Endodermal cell (in vitro differentiated cells): Measurements from ENCODE around the gene CORIN. TPM values are rescaled to one million over a fixed set of nuclear protein-coding genes. Genes with fewer than 3 reads are reported as not detected.

Experiments used
- DNase-seq: peaks from one replicate; pipeline ENCODE4 v3.0.0-alpha.2; 2017
- H3K27ac ChIP-seq: 2 replicates; pipeline ENCODE4 v1.5.1; 2013; ENCODE audit warnings: mild to moderate bottlenecking, low read depth, low read length, moderate library complexity
- H3K27me3 ChIP-seq: 2 replicates; pipeline ENCODE4 v1.6.1; 2013; ENCODE audit warnings: mild to moderate bottlenecking, low read length, moderate library complexity; ENCODE audit not compliant: insufficient read depth, control insufficient read depth, poor library complexity, severe bottlenecking
- H3K36me3 ChIP-seq: 2 replicates; pipeline ENCODE4 v1.7.0; 2013; ENCODE audit warnings: mild to moderate bottlenecking, low read length, moderate library complexity; ENCODE audit not compliant: control insufficient read depth, insufficient read depth
- H3K4me1 ChIP-seq: one replicate; pipeline ENCODE4 v1.7.0; 2013; ENCODE audit warnings: low read length; ENCODE audit not compliant: control insufficient read depth, insufficient read depth
- H3K4me3 ChIP-seq: 2 replicates; pipeline ENCODE4 v1.5.1; 2013; ENCODE audit warnings: mild to moderate bottlenecking, low read length, moderate library complexity
- H3K9ac ChIP-seq: 2 replicates; pipeline ENCODE4 v1.6.1; 2013; ENCODE audit warnings: mild to moderate bottlenecking, low read length, moderate library complexity; ENCODE audit not compliant: poor library complexity, severe bottlenecking; ENCODE audit errors: extremely low read depth
- H3K9me3 ChIP-seq: 2 replicates; pipeline ENCODE4 v1.6.1; 2013; ENCODE audit warnings: mild to moderate bottlenecking, low read length, moderate library complexity; ENCODE audit not compliant: control insufficient read depth
- H3K27ac Mint-ChIP-seq: 2 replicates; pipeline ENCODE4 v1.8.0; 2020; ENCODE audit warnings: mixed read lengths
- H3K27me3 Mint-ChIP-seq: 2 replicates; pipeline ENCODE4 v1.8.0; 2021; ENCODE audit warnings: mild to moderate bottlenecking, mixed read lengths; ENCODE audit not compliant: insufficient read depth
- H3K36me3 Mint-ChIP-seq: 2 replicates; pipeline ENCODE4 v1.8.0; 2020; ENCODE audit warnings: low read depth, mixed read lengths
- H3K4me1 Mint-ChIP-seq: 2 replicates; pipeline ENCODE4 v1.8.0; 2020; ENCODE audit warnings: mixed read lengths
- H3K4me3 Mint-ChIP-seq: 2 replicates; pipeline ENCODE4 v1.8.0; 2020; ENCODE audit warnings: mild to moderate bottlenecking, moderate library complexity, mixed read lengths
- H3K9me3 Mint-ChIP-seq: 2 replicates; pipeline ENCODE4 v1.8.0; 2020; ENCODE audit warnings: mild to moderate bottlenecking, mixed read lengths
- CTCF ChIP-seq: fragments of 200-600 bp; sonication (generic); conservative IDR thresholded peaks from 2 replicates; pipeline ENCODE4 v1.5.0; 2021; ENCODE audit warnings: antibody characterized with exemption, mild to moderate bottlenecking
- WGBS, 2 experiments: methylation state at CpG; one replicate each; pipeline versions ENCODE4 v1.1.5 to v1.1.7; 2013; ENCODE audit warnings: missing lambda C conversion rate in 2 of 2, mixed read lengths in 1 of 2; ENCODE audit not compliant: insufficient coverage in 1 of 2, insufficient read length in 1 of 2; 5-methylcytosine and 5-hydroxymethylcytosine counted together
- total RNA-seq, 2 donors: library from RNA; stranded (reverse); fragmentation: NEBNext Ultra II Directional in 1 of 2; extraction: Animal tissue kit (Norgen Biotek cat#: 25700) in 1 of 2; gene quantifications; 2 replicates in 1 of 2; 3 replicates in 1 of 2; pipeline ENCODE4 v1.2.1, GENCODE V29; 2021

CORIN gene
- total RNA-seq, 2 donors from 2014 or later: 0.53 TPM; not detected in 1

DNA sequence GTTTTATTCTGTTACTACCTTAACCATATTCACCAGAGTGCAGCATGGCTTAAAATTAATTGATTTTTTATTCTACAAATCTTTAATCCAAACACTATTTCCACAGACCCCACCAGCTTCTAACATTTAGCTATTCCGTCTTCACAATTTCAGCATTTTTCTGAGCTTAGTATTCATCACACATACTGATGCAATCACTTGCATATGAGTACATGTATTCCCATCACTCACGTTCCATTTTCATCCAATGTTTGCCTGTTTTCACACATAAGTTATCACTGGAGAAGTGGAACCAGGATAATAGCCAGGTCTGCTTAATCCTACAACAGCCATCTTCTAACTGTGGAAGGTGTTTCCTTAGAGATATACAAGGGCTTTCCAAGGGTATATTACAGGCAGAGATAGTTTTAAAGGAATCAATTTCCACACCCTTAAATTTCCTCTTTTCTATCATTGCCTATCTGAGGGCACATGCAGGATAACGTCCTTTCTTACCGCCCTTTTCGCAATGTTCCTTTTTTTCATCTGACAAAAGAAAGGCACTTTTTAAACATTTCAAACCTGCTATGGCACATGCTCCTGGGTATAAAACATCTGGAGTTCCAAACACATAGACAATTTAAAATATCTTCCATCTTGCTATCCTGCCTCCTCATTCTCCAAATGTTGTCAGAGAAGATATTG lies 115.8 kb downstream of the CORIN start:
- H3K27me3 Mint-ChIP-seq: no peaks in the 10 kb centered on the region
- Histone ChIP-seq H3K36me3 (no peaks in the 10 kb centered on the region), H3K27me3 (no peaks in the 10 kb centered on the region), H3K9me3 (no peaks in the 10 kb centered on the region), H3K4me1 (no peaks in the 10 kb centered on the region), H3K9ac (no peak overlapping the region), H3K27ac (no peak overlapping the region), H3K4me3 (no peak overlapping the region)
- peaks cover 21% of the 10 kb centered on the region for H3K4me1 Mint-ChIP-seq
- no peaks in the 10 kb centered on the region for H3K9me3 Mint-ChIP-seq
- TF ChIP-seq CTCF: no peak
- no peak overlapping the region for H3K4me3 Mint-ChIP-seq
- WGBS, 2 experiments: 90 to 94% methylated on average over 5 of the region's 5 CpGs
- no peak for DNase-seq
- H3K36me3 Mint-ChIP-seq: no peaks in the 10 kb centered on the region
- no peak overlapping the region for H3K27ac Mint-ChIP-seq

DNA sequence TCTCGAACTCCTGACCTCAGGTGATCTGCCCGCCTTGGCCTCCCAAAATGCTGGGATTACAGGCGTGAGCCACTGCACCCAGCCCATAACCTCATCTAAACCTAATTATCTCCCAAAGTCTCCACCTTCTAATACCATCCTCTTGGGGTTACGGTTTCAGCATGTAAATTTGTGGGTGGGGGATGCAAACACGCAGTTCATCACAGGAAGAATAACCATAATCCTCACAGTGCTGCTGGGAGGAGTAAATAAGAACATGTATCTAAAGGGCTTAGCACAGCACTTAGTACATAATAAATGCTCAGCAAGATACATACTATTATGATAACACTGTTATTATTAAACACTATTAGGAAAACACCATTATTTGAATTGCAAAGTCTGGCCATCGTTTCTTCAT lies 116.4 kb downstream of the CORIN start:
- no peaks in the 10 kb centered on the region for H3K9me3 Mint-ChIP-seq
- H3K27me3 Mint-ChIP-seq: no peaks in the 10 kb centered on the region
- no peak overlapping the region for H3K4me3 ChIP-seq
- H3K36me3 ChIP-seq: no peaks in the 10 kb centered on the region
- DNase-seq: no peak
- no peak overlapping the region for H3K27ac Mint-ChIP-seq
- H3K9me3 ChIP-seq: no peaks in the 10 kb centered on the region
- H3K36me3 Mint-ChIP-seq: no peaks in the 10 kb centered on the region
- H3K27me3 ChIP-seq: no peaks in the 10 kb centered on the region
- H3K4me1 Mint-ChIP-seq: peaks cover 21% of the 10 kb centered on the region
- no peak overlapping the region for H3K9ac ChIP-seq
- no peak for TF ChIP-seq CTCF
- H3K4me1 ChIP-seq: peaks cover 1% of the 10 kb centered on the region
- no peak overlapping the region for H3K27ac ChIP-seq
- 96% methylated on average over 6 of the region's 6 CpGs; no CpG with 5 or more reads in 1 of the 2 experiments for WGBS, 2 experiments
- no peak overlapping the region for H3K4me3 Mint-ChIP-seq

GRCh38 chr4:47720787-47721186 lies 117.1 kb downstream of the CORIN start:
- Mint-ChIP-seq H3K27me3 (no peaks in the 10 kb centered on the region), H3K27ac (no peak overlapping the region), H3K36me3 (no peaks in the 10 kb centered on the region), H3K4me1 (peaks cover 26% of the 10 kb centered on the region), H3K4me3 (no peak overlapping the region), H3K9me3 (no peaks in the 10 kb centered on the region)
- Histone ChIP-seq H3K4me3 (no peak overlapping the region), H3K27ac (no peak overlapping the region), H3K9me3 (no peaks in the 10 kb centered on the region), H3K4me1 (peaks cover 6% of the 10 kb centered on the region), H3K36me3 (no peaks in the 10 kb centered on the region), H3K27me3 (no peaks in the 10 kb centered on the region), H3K9ac (no peak overlapping the region)
- TF ChIP-seq CTCF: no peak
- 100% methylated on average over 2 of the region's 2 CpGs; no CpG with 5 or more reads in 1 of the 2 experiments for WGBS, 2 experiments
- no peak for DNase-seq
